ENCODE results near the gene TAF1A.
A peak's percentile ranks its signal among the peaks of the same experiment; 100 is the strongest.
"Not testable (repeated sequence)": the region's sequence is repeated elsewhere in the genome, so short reads cannot be mapped to it uniquely, and the experiment has no call there.

The TAF1A gene

DNA sequence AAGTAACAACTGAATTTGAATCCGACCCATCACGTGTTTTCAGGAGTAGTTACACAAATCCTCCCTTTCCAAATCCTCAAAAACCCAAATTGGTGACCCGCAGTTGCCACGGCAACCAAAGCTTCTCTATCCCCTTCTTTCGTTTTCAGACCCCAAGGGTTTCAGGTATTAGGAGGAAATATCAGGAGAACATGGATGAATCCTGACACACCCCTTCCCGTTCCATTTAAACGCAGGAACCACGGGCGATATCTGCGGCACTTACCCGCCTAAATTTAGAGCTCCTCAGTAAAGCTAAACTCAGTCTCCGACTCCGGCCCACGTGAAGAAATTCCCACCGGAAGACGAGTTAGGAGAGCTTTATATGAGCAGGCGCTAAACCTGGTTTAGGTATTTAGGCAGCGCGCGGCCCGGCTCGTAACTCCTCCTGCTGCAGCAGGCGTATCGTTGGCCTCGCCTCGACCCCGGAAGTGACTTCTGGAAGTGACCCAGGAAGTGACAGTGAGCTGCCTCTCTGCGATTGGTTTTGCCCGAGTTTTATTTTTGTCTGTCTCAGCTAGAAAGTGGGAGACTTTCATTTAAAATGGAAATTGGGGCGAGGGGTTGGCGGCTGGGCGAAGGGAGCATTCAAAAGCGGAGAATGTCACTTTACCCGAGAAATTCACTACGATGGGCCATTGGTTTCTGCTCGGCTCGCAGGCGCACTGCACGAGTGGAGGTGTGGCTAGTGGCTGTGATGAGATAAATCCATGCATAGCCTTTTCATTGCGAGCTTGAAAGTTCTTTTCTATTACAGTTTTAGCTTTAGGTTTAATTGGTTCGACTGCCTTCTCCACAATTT is at the start of gene TAF1A:
Gene TAF1A, minus strand, starts transcription at position 472 of the 841 bp plus-strand sequence.
- DNase-seq = no peak

GRCh38 chr1:222634180-222635013 is 44.7 kb upstream of the TAF1A start:
- DNase-seq = peak; percentile 76

DNA sequence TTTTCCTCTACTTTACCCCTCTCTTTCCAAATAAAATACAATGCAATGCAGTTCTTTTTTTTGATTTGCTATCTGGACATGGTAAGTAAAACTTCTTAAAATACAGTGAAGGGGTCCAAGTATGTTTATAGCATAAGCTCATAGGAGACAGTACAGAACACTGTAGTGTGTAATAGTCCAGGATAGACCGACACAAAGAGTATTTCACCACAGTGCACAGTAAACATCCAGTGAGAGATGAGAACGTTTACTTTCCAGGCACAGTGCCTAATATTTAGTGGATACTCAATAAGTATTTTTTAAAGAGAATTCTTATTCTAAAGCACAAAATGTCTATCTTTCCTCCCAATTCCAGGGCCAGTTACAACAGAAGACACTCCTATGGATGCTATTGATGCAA is 43.0 kb upstream of the TAF1A start:
- no peak for DNase-seq

DNA sequence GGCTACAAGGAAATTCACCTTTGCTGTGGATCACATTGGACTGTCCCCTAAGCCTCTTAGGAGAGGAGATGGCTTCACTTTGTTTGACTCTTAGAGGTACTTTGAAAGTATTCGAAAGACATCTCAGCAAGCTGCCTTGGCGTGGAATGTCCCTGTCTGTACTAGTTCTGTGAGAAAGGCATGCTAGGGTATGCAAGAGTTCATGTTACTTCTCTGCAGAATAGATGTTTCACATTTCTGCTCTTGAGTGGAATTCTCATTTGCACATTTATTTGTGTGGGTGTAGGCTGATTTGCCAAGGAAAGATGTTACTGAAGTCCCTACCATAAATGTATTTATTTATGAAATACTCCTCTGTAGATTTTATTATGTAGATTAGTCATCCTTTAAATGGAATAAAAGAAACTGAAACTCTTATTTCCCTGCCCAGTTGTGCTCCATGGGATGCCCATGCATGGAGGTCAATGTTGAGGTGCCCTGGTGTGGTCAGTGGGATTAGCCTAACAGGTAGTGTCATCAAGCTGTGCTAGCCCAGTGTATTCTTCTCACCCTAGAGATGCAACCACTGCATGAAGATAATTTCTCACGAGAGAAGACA is 42.0 kb upstream of the TAF1A start:
- no peak for DNase-seq

GRCh38 chr1:222629921-222630535 is 40.3 kb upstream of the TAF1A start:
- DNase-seq = no peak

DNA sequence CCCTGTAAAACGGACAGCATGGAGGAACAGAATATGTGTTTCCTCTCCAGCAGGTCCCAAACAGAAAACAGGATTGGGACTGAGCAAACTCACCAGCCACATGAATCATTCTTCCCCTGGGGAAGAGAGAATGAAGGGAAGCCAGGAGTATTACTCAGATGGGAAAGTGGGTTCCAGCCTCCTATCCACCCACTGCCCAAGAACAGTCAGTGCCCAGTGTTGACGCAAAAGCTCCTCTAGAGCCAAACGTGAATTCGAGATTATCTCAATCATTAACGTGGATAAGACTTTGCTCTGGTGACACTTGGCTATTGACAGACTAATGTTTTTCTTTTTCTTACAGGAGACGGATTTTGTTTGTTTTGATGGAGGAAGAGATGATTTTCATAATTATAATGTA is 37.5 kb upstream of the TAF1A start:
- no peak for DNase-seq

GRCh38 chr1:222624214-222624613 is 34.5 kb upstream of the TAF1A start:
- no peak for DNase-seq

- DNase-seq = no peak
Observed at GRCh38 chr1:222623458-222623857, 33.7 kb upstream of the TAF1A start.

- no peak for DNase-seq
Observed at GRCh38 chr1:222622765-222623164, 33.0 kb upstream of the TAF1A start.

- no peak for DNase-seq
Observed at GRCh38 chr1:222620566-222620965, 30.8 kb upstream of the TAF1A start.

DNA sequence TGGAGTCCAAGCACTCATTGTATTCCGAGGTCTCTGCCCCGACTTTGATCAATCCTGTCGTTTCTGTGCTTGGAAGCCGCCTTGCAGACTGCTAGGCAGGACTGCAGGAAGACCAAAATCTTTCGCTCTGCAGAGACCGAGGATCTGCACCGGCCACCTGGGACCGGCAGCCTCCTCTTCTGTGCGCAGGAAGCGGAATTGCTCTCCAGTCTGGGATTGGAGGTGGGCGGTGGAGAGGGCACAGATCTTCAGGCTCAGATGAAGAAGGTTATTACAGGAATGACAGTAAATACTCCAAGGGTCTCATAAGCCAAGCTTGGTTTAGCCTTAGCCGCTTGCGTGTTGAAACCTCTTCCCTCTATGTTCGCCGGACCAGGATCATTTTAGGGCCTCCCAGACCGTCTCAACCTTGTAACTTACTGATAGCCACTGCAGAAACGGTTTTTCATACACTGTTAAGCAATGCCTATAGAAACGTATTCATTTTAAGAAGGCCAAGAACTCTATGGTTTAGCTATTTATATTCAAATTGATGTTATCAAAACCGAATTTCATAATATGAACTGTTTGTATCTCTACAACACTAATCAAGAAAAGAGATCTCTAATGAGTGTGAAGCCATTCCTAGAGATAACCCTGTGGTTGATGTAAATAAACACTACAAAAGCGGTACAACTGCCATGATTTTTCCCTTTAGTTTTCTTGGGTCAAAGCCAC is 29.3 kb upstream of the TAF1A start:
- DNase-seq = no peak

GRCh38 chr1:222618001-222618879 is 28.5 kb upstream of the TAF1A start, which contains the start of gene MIA3:
TSS of gene MIA3 (plus strand) at chr1:222618097. CDS start at chr1:222618111, 14 bp downstream.
- no peak for DNase-seq

- DNase-seq = peak; percentile 98
Observed at GRCh38 chr1:222617367-222617951, 27.7 kb upstream of the TAF1A start.

GRCh38 chr1:222616525-222616924 is 26.8 kb upstream of the TAF1A start:
- no peak for DNase-seq

GRCh38 chr1:222613627-222614026 is 23.9 kb upstream of the TAF1A start:
- no peak for DNase-seq

DNA sequence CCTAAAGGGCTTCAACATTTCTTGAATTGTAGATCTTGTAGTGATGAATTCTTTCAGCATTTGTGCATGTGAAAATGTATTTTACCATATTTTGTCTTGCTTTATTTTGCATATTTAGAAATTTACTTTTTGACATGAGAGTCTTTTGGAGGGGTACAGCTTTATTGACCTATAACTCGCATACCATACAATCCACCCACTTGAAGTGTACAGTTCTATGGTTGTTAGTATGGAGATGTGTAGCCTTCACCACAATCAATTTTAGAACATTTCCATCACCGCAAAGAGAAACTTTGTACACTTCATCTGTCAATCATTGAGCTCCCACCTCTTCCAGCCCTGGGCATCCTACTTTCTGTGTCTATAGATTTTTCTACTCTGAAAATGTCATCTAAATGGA is 21.0 kb upstream of the TAF1A start:
- no peak for DNase-seq

DNA sequence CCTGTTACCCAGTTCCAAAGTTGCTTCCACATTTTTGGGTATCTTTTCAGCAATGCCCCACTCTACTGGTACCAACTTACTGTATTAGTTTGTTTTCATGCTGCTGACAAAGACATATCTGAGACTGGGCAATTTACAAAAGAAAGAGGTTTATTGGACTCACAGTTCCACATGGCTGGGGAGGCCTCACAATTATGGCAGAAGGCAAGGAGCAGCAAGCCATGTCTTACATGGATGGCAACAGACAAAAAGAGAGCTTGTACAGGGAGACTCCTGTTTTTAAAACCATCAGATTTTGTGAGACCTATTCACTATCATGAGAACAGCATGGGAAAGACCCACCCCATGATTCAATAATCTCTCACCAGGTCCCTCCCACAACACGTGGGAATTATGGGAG is 19.4 kb upstream of the TAF1A start:
- not testable (repeated sequence) for DNase-seq

- DNase-seq = no peak
Observed at GRCh38 chr1:222606757-222607156, 17.0 kb upstream of the TAF1A start.

GRCh38 chr1:222601257-222601656 is 11.5 kb upstream of the TAF1A start:
- no peak for DNase-seq

DNA sequence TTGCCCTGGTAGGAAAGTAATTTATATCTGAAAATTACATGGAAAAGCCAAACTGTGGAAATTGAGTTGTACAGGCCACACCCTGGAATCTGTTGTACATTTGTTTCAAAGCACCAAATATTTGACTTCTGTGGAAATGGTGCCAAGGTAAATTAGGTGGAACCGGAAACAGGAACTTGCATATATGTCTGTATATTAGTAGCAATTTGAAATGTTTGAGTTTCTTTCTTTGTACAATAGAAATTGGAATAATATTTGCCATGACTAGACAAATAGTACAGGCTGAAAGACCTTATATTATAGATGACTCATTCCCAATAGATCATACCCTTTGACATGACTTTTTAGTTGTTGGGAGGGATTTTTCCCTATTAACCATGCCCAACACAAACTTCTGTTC is 10.5 kb upstream of the TAF1A start:
- DNase-seq = no peak

- no peak for DNase-seq
Observed at GRCh38 chr1:222596696-222597095, 7.0 kb upstream of the TAF1A start.
